K562 (cell line): ENCODE measurements around the gene SLC24A3. TPM values are rescaled to one million over a fixed set of nuclear protein-coding genes. Genes with fewer than 3 reads are reported as not detected.

ENCODE experiments used
- ATAC-seq: fragments of 200-7000 bp; cut with Tn5 transposase; 3 replicates; pipeline ENCODE4 v1.9.1; 2020; ENCODE audit warnings: moderate library complexity
- BruUV-seq: library from RNA; stranded (reverse); fragments of 400-500 nt; replicated peaks from 2 replicates; lab custom pipeline; 2021; lab: Mats Ljungman, UMichigan
- CTCF ChIA-PET: fragments of 300-600 bp; formaldehyde crosslinking; extraction: SDS; loops from one replicate; lab custom pipeline; 2021; ENCODE audit warnings: low intra/inter-chr PET ratio; lab: Yijun Ruan, JAX
- POLR2A ChIA-PET: fragments of 300-600, 350-650 bp; sonication (Branson Sonifier 250); formaldehyde crosslinking; extraction: SDS; loops from one replicate; lab custom pipeline; 2021; ENCODE audit warnings: antibody characterized with exemption, inconsistent platforms; lab: Yijun Ruan, JAX
- DNase-seq, 4 experiments: peaks; one replicate each; pipeline versions ENCODE4 v3.0.0 to v3.0.0-alpha.2; 2011 to 2018; ENCODE audit warnings: low spot score in 3 of 4, mixed read lengths in 3 of 4; ENCODE audit errors: extremely low read depth in 1 of 4
- FAIRE-seq: peaks from 2 replicates; lab custom pipeline; 2011; peaks lifted over from hg19 to GRCh38; lab: Jason Lieb, UNC
- H2AFZ ChIP-seq: 2 replicates; pipeline ENCODE4 v1.6.0; 2011; ENCODE audit warnings: low read depth, low read length, control low read depth, inconsistent platforms
- H3K27ac ChIP-seq: fragments of 200-600 bp; 3 replicates; pipeline ENCODE4 v1.8.0; 2011; ENCODE audit warnings: low read depth, mild to moderate bottlenecking, control low read depth, inconsistent platforms, low read length, moderate library complexity, mixed read lengths; ENCODE audit errors: extremely low read depth
- H3K27me3 ChIP-seq, 2 experiments: fragments of 300-600 bp in 1 of 2; 2 replicates in 1 of 2; 3 replicates in 1 of 2; pipeline versions ENCODE4 v1.6.0 to v1.8.0; 2011; ENCODE audit warnings: inconsistent platforms in 2 of 2, low read length in 2 of 2, mild to moderate bottlenecking in 1 of 2, mixed read lengths in 1 of 2, moderate library complexity in 1 of 2; ENCODE audit not compliant: control insufficient read depth in 2 of 2, insufficient read depth in 2 of 2
- H3K36me3 ChIP-seq: fragments of 300-600 bp; 3 replicates; pipeline ENCODE4 v1.8.0; 2011; ENCODE audit warnings: mild to moderate bottlenecking, low read length, inconsistent platforms; ENCODE audit not compliant: control insufficient read depth, insufficient read depth
- H3K4me1 ChIP-seq, 2 experiments: fragments of 200-600 bp in 1 of 2; replicated peaks in 1 of 2; 2 replicates in 1 of 2; 3 replicates in 1 of 2; pipeline versions ENCODE4 v1.5.1 to v1.8.0; 2011; ENCODE audit warnings: inconsistent platforms in 2 of 2, low read length in 2 of 2, mild to moderate bottlenecking in 1 of 2, mixed read lengths in 1 of 2, moderate library complexity in 1 of 2; ENCODE audit not compliant: control insufficient read depth in 2 of 2, insufficient read depth in 2 of 2
- H3K4me2 ChIP-seq: 2 replicates; pipeline ENCODE4 v1.6.1; 2011; ENCODE audit warnings: low read length, control low read depth, inconsistent platforms, mixed read lengths; ENCODE audit not compliant: insufficient read depth
- H3K4me3 ChIP-seq: fragments of 200-600 bp; sonication (generic), shearing (Covaris generic); 2 replicates; pipeline ENCODE4 v1.5.1; 2016; ENCODE audit warnings: control low read depth, inconsistent platforms
- H3K79me2 ChIP-seq: fragments of 200-600 bp; 3 replicates; pipeline ENCODE4 v1.8.0; 2011; ENCODE audit warnings: low read length, inconsistent platforms; ENCODE audit not compliant: control insufficient read depth, insufficient read depth
- H3K9ac ChIP-seq, 2 experiments: 2 replicates each; pipeline versions ENCODE4 v1.6.0 to v1.6.1; 2011; ENCODE audit warnings: low read depth in 2 of 2, low read length in 2 of 2, control low read depth in 1 of 2, inconsistent platforms in 1 of 2, mild to moderate bottlenecking in 1 of 2, mixed read lengths in 1 of 2; ENCODE audit not compliant: insufficient read depth in 1 of 2
- H3K9me1 ChIP-seq: one replicate; pipeline ENCODE4 v1.6.0; 2011; ENCODE audit warnings: inconsistent platforms, mild to moderate bottlenecking, low read length, moderate library complexity; ENCODE audit not compliant: control insufficient read depth, insufficient read depth
- H3K9me3 ChIP-seq: replicated peaks from 2 replicates; pipeline ENCODE4 v1.5.1; 2011; ENCODE audit warnings: low read depth, low read length, inconsistent platforms; ENCODE audit not compliant: control insufficient read depth, insufficient read depth
- H4K20me1 ChIP-seq: replicated peaks from 2 replicates; pipeline ENCODE4 v1.6.1; 2011; ENCODE audit warnings: low read length, inconsistent platforms, mixed read lengths; ENCODE audit not compliant: control insufficient read depth, insufficient read depth
- HDGF ChIP-seq: fragments of 450-650 bp; IDR thresholded peaks from 2 replicates; pipeline ENCODE4 v1.6.1; 2016
- KLF16 ChIP-seq: IDR thresholded peaks from 2 replicates; pipeline ENCODE4 v1.6.1; 2016; ENCODE audit warnings: antibody characterized with exemption
- RBM34 ChIP-seq: fragments of 200-400 bp; formaldehyde crosslinking; IDR thresholded peaks from 2 replicates; pipeline ENCODE4 v1.6.1; 2018; ENCODE audit warnings: low read length, borderline replicate concordance; ENCODE audit not compliant: insufficient read depth
- SLC30A9 ChIP-seq: fragments of 250-450 bp; sonication (Bioruptor Pico); IDR thresholded peaks from 2 replicates; pipeline ENCODE4 v1.8.0; 2022; ENCODE audit warnings: mild to moderate bottlenecking, moderate library complexity
- TCF7L2 ChIP-seq: fragments of 150-350 bp; IDR thresholded peaks from 2 replicates; pipeline ENCODE4 v1.6.1; 2016; ENCODE audit warnings: low read depth, mild to moderate bottlenecking, low read length, moderate library complexity
- ZNF436 ChIP-seq: fragments of 250-450, 450-650 bp; sonication (Bioruptor Pico); formaldehyde crosslinking; IDR thresholded peaks from 2 replicates; pipeline ENCODE4 v1.7.0; 2020; ENCODE audit warnings: mild to moderate bottlenecking
- WGBS: fragments of 100-300 bp; shearing (Covaris generic); methylation state at CpG from one replicate; pipeline ENCODE4 v1.1.6; 2016; ENCODE audit warnings: low coverage, mixed read lengths; ENCODE audit not compliant: insufficient coverage; ENCODE audit errors: missing lambda C conversion rate; 5-methylcytosine and 5-hydroxymethylcytosine counted together
- in situ Hi-C: fragments of 300-500 bp; cut with MboI; formaldehyde crosslinking; loops from 4 replicates; pipeline ENCODE4 v1.15.0; 2018; ENCODE audit warnings: inconsistent platforms, mixed read lengths
- intact Hi-C: fragments of 100-400 bp; cut with micrococcal nuclease; formaldehyde crosslinking; loops from 2 replicates; pipeline ENCODE4 v1.14.2; 2022
- polyA plus RNA-seq, 8 experiments: library from polyadenylated mRNA; depleted of rRNA in 4 of 8; stranded (reverse) in 5 of 8; unstranded in 3 of 8; fragments of >200 nt; fragmentation: Nextera tagmentation in 2 of 8; fragmentation: Illumina TruSeq in 1 of 8; extraction: Ambion mirVana in 2 of 8; extraction: Trizol in 1 of 8; gene quantifications; 2 replicates each; pipeline versions ENCODE4 v1.2.1 to v1.2.3, GENCODE V29; 2011 to 2014; ENCODE audit warnings: inconsistent platforms in 1 of 8, missing spikeins in 1 of 8
- total RNA-seq, 7 experiments: library from RNA; depleted of rRNA in 6 of 7; stranded (reverse); fragments of >200 nt in 6 of 7; fragmentation: Illumina TruSeq in 2 of 7; extraction: Trizol in 2 of 7; gene quantifications; 2 replicates each; pipeline versions ENCODE4 v1.2.1 to v1.2.3, GENCODE V29; 2011 to 2021; ENCODE audit warnings: low replicate concordance in 1 of 7
- TF ChIP-seq, protein P1 (sequence below): fragments of 250-450 bp; sonication (Bioruptor Pico); IDR thresholded peaks from 2 replicates; pipeline ENCODE4 v1.5.1; 2021; ENCODE audit warnings: mild to moderate bottlenecking
- TF ChIP-seq, protein P2 (sequence below): fragments of 200-600 bp; sonication (generic); IDR thresholded peaks from one replicate; pipeline ENCODE4 v1.6.1; 2012; ENCODE audit warnings: mild to moderate bottlenecking, low read depth, low read length, inconsistent platforms
- TF ChIP-seq, protein P3 (sequence below): sonication (generic); formaldehyde crosslinking; IDR thresholded peaks from 2 replicates; pipeline ENCODE4 v1.8.0; 2022; ENCODE audit warnings: mild to moderate bottlenecking, missing genetic modification reagents

The SLC24A3 gene
- total and polyA plus RNA-seq, 9 of the 15 experiments (the other 6 are each of a cell fraction or from before 2014, with no cell fraction given): not detected

DNA sequence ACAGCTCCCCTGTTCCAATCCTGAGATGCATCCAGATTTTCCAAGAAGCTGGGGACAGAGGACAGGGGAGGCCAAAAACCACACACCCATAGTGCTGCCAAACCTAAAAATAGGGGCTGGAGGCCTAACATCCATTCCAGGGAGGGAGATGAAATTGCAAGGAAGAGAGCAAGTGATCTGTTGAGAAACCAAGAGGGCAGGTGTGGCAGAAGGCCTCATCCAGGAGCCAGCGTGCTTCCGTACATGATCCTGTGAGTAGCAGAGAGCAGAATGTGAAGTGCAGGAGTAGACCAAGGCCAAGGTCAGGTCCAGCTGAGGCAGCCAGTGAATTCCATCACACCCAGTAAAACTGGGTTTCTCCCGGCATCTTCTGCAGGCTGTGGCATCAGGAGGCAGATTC is 377.9 kb downstream of the SLC24A3 start:
- Histone ChIP-seq H3K9me3 (no peaks in the 10 kb centered on the region), H3K4me2 (no peak overlapping the region), H3K27me3 (no peaks in the 10 kb centered on the region), H4K20me1 (no peaks in the 10 kb centered on the region), H3K36me3 (no peaks in the 10 kb centered on the region), H3K9ac (no peak overlapping the region), H3K4me1 (no peaks in the 10 kb centered on the region), H3K79me2 (no peaks in the 10 kb centered on the region), H3K9me1 (no peaks in the 10 kb centered on the region), H3K27ac (no peak overlapping the region), H3K4me3 (no peak overlapping the region), H2AFZ (no peak overlapping the region)
- no TSS peak for BruUV-seq
- no peak for ATAC-seq
- ChIA-PET CTCF (no interaction called here), POLR2A (no interaction called here)
- DNase-seq: no peak
- FAIRE-seq: no peak
- in situ Hi-C loops: loop anchor here (25.0 kb wide), 1 partner anchor 378 kb away; the partner anchor contains the start of gene SLC24A3
- intact Hi-C loops: no loop called here
- WGBS: 0% methylated on average over 2 of the region's 3 CpGs
- no peak for TF ChIP-seq KLF16
- TF ChIP-seq, protein P1, sequence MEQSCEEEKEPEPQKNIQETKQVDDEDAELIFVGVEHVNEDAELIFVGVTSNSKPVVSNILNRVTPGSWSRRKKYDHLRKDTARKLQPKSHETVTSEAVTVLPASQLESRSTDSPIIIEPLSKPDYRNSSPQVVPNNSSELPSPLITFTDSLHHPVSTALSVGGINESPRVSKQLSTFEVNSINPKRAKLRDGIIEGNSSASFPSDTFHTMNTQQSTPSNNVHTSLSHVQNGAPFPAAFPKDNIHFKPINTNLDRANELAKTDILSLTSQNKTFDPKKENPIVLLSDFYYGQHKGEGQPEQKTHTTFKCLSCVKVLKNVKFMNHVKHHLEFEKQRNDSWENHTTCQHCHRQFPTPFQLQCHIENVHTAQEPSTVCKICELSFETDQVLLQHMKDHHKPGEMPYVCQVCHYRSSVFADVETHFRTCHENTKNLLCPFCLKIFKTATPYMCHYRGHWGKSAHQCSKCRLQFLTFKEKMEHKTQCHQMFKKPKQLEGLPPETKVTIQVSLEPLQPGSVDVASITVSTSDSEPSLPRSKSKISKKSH (CRISPR knock-in tag): no peak
- no peak for TF ChIP-seq RBM34
- no peak for TF ChIP-seq TCF7L2
- no peak for TF ChIP-seq ZNF436 (CRISPR knock-in tag)
- TF ChIP-seq, protein P2, sequence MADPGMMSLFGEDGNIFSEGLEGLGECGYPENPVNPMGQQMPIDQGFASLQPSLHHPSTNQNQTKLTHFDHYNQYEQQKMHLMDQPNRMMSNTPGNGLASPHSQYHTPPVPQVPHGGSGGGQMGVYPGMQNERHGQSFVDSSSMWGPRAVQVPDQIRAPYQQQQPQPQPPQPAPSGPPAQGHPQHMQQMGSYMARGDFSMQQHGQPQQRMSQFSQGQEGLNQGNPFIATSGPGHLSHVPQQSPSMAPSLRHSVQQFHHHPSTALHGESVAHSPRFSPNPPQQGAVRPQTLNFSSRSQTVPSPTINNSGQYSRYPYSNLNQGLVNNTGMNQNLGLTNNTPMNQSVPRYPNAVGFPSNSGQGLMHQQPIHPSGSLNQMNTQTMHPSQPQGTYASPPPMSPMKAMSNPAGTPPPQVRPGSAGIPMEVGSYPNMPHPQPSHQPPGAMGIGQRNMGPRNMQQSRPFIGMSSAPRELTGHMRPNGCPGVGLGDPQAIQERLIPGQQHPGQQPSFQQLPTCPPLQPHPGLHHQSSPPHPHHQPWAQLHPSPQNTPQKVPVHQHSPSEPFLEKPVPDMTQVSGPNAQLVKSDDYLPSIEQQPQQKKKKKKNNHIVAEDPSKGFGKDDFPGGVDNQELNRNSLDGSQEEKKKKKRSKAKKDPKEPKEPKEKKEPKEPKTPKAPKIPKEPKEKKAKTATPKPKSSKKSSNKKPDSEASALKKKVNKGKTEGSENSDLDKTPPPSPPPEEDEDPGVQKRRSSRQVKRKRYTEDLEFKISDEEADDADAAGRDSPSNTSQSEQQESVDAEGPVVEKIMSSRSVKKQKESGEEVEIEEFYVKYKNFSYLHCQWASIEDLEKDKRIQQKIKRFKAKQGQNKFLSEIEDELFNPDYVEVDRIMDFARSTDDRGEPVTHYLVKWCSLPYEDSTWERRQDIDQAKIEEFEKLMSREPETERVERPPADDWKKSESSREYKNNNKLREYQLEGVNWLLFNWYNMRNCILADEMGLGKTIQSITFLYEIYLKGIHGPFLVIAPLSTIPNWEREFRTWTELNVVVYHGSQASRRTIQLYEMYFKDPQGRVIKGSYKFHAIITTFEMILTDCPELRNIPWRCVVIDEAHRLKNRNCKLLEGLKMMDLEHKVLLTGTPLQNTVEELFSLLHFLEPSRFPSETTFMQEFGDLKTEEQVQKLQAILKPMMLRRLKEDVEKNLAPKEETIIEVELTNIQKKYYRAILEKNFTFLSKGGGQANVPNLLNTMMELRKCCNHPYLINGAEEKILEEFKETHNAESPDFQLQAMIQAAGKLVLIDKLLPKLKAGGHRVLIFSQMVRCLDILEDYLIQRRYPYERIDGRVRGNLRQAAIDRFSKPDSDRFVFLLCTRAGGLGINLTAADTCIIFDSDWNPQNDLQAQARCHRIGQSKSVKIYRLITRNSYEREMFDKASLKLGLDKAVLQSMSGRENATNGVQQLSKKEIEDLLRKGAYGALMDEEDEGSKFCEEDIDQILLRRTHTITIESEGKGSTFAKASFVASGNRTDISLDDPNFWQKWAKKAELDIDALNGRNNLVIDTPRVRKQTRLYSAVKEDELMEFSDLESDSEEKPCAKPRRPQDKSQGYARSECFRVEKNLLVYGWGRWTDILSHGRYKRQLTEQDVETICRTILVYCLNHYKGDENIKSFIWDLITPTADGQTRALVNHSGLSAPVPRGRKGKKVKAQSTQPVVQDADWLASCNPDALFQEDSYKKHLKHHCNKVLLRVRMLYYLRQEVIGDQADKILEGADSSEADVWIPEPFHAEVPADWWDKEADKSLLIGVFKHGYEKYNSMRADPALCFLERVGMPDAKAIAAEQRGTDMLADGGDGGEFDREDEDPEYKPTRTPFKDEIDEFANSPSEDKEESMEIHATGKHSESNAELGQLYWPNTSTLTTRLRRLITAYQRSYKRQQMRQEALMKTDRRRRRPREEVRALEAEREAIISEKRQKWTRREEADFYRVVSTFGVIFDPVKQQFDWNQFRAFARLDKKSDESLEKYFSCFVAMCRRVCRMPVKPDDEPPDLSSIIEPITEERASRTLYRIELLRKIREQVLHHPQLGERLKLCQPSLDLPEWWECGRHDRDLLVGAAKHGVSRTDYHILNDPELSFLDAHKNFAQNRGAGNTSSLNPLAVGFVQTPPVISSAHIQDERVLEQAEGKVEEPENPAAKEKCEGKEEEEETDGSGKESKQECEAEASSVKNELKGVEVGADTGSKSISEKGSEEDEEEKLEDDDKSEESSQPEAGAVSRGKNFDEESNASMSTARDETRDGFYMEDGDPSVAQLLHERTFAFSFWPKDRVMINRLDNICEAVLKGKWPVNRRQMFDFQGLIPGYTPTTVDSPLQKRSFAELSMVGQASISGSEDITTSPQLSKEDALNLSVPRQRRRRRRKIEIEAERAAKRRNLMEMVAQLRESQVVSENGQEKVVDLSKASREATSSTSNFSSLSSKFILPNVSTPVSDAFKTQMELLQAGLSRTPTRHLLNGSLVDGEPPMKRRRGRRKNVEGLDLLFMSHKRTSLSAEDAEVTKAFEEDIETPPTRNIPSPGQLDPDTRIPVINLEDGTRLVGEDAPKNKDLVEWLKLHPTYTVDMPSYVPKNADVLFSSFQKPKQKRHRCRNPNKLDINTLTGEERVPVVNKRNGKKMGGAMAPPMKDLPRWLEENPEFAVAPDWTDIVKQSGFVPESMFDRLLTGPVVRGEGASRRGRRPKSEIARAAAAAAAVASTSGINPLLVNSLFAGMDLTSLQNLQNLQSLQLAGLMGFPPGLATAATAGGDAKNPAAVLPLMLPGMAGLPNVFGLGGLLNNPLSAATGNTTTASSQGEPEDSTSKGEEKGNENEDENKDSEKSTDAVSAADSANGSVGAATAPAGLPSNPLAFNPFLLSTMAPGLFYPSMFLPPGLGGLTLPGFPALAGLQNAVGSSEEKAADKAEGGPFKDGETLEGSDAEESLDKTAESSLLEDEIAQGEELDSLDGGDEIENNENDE: no peak
- no peak for TF ChIP-seq SLC30A9 (CRISPR knock-in tag)
- TF ChIP-seq, protein P3, sequence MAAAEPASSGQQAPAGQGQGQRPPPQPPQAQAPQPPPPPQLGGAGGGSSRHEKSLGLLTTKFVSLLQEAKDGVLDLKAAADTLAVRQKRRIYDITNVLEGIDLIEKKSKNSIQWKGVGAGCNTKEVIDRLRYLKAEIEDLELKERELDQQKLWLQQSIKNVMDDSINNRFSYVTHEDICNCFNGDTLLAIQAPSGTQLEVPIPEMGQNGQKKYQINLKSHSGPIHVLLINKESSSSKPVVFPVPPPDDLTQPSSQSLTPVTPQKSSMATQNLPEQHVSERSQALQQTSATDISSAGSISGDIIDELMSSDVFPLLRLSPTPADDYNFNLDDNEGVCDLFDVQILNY: no peak
- TF ChIP-seq HDGF: no peak
